ENCODE data around the gene ANO7. TPM values are rescaled to one million over a fixed set of nuclear protein-coding genes. Genes with fewer than 3 reads are reported as not detected.

ANO7 gene
- total RNA-seq, 1 donor from 2014 or later = 3.3 TPM

DNA sequence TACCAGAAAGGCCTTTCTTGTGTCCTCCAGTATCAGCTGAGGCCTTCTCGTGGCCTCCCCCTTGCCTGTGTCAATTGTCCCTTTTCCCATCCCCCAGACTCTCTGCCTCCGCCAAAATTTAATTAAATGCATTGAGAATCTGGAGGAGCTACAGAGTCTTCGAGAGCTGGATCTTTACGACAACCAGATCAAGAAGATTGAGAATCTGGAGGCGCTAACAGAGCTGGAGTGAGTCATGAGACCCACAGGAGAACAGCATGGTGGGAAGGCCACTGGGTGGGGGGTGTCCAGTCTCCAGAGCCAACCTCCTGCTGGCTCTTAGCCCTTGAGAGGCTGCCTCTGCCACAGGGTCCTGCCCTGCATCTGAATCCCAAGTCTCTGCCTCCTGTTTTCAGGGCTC, 29.4 kb upstream of the ANO7 start:
- Mint-ChIP-seq H3K4me3 (no peak overlapping the region), H3K4me1 (ENCODE audit: unreplicated experiment) (no peaks in the 10 kb centered on the region), H3K27me3 (no peaks in the 10 kb centered on the region), H3K36me3 (no peaks in the 10 kb centered on the region), H3K27ac (no peak overlapping the region), H3K9me3 (no peaks in the 10 kb centered on the region)
- no peak for DNase-seq (ENCODE audit: extremely low spot score, unreplicated experiment)
- TF ChIP-seq, protein P1, sequence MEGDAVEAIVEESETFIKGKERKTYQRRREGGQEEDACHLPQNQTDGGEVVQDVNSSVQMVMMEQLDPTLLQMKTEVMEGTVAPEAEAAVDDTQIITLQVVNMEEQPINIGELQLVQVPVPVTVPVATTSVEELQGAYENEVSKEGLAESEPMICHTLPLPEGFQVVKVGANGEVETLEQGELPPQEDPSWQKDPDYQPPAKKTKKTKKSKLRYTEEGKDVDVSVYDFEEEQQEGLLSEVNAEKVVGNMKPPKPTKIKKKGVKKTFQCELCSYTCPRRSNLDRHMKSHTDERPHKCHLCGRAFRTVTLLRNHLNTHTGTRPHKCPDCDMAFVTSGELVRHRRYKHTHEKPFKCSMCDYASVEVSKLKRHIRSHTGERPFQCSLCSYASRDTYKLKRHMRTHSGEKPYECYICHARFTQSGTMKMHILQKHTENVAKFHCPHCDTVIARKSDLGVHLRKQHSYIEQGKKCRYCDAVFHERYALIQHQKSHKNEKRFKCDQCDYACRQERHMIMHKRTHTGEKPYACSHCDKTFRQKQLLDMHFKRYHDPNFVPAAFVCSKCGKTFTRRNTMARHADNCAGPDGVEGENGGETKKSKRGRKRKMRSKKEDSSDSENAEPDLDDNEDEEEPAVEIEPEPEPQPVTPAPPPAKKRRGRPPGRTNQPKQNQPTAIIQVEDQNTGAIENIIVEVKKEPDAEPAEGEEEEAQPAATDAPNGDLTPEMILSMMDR (conservative IDR thresholded peaks at IDR 0.05) = no peak

DNA sequence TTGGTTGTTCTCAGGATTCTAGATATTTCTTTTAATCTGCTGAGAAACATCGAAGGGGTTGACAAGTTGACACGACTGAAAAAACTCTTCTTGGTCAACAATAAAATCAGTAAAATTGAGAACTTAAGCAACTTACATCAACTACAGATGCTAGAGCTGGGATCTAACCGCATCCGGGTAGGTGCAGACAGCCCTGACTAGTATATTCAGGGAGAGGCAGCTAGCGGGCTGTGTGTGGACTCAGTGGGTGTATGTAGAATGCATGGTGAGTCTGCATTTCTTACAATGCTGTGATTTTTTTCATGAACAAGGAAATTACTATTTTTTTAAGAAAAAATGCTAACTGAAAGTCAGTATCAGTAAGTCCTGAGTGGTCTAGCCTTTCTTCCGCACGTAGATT, 28.2 kb upstream of the ANO7 start:
- H3K4me3 Mint-ChIP-seq = no peak overlapping the region
- no peak overlapping the region for H3K27ac Mint-ChIP-seq
- H3K27me3 Mint-ChIP-seq = no peaks in the 10 kb centered on the region
- H3K4me1 Mint-ChIP-seq (ENCODE audit: unreplicated experiment) = no peaks in the 10 kb centered on the region
- no peaks in the 10 kb centered on the region for H3K36me3 Mint-ChIP-seq
- H3K9me3 Mint-ChIP-seq = no peaks in the 10 kb centered on the region
- TF ChIP-seq, protein P1 (conservative IDR thresholded peaks at IDR 0.05) = no peak
- no peak for DNase-seq (ENCODE audit: extremely low spot score, unreplicated experiment)

DNA sequence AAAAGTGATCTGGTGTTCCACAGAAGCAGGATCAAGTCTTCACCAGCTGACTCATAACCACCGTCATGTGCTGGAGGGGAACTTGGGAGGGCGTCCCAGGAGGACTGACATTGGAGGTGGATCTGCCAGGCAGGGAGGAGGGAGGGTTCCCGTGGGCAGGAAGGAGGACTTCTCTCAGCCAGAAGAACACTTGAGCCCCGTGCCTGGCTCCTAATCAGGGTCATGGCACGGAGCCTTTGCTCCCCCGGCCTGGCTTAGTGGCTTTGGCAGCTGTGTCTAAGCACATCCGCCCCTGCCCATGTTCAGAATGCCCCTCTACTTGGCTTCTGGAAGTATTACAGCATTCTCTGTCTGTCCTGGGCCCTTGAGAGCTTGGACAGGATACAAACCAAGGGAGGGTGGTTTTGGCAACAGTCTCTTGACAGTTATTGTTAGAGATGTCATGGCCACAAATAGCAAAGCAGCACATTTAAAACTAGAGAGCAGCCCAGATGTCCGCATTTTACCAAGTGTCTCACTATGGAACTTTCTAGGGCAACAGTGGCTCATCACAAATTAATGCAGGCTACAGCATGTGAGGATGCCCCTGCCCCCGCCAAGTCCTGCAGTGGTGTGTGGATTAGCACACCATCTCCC, 26.7 kb upstream of the ANO7 start:
- TF ChIP-seq, protein P1 (conservative IDR thresholded peaks at IDR 0.05) = no peak
- no peak for DNase-seq (ENCODE audit: extremely low spot score, unreplicated experiment)
- H3K27me3 Mint-ChIP-seq = no peaks in the 10 kb centered on the region
- H3K27ac Mint-ChIP-seq = no peak overlapping the region
- no peaks in the 10 kb centered on the region for H3K4me1 Mint-ChIP-seq (ENCODE audit: unreplicated experiment)
- no peaks in the 10 kb centered on the region for H3K9me3 Mint-ChIP-seq
- H3K36me3 Mint-ChIP-seq = no peaks in the 10 kb centered on the region
- H3K4me3 Mint-ChIP-seq = no peak overlapping the region

- TF ChIP-seq, protein P1 (conservative IDR thresholded peaks at IDR 0.05) = no peak
- no peak overlapping the region for H3K4me3 Mint-ChIP-seq
- H3K27me3 Mint-ChIP-seq = no peaks in the 10 kb centered on the region
- H3K27ac Mint-ChIP-seq = no peak overlapping the region
- no peaks in the 10 kb centered on the region for H3K9me3 Mint-ChIP-seq
- H3K4me1 Mint-ChIP-seq (ENCODE audit: unreplicated experiment) = no peaks in the 10 kb centered on the region
- no peak for DNase-seq (ENCODE audit: extremely low spot score, unreplicated experiment)
- peaks cover 4% of the 10 kb centered on the region for H3K36me3 Mint-ChIP-seq
These were observed 24.8 kb upstream of the ANO7 start for GRCh38 chr2:241163601-241164118.

- TF ChIP-seq, protein P1 (conservative IDR thresholded peaks at IDR 0.05) = no peak
- H3K9me3 Mint-ChIP-seq = peaks cover 4% of the 10 kb centered on the region
- no peak for DNase-seq (ENCODE audit: extremely low spot score, unreplicated experiment)
- H3K4me1 Mint-ChIP-seq (ENCODE audit: unreplicated experiment) = no peaks in the 10 kb centered on the region
- H3K4me3 Mint-ChIP-seq = no peak overlapping the region
- peaks cover 31% of the 10 kb centered on the region for H3K36me3 Mint-ChIP-seq
- H3K27ac Mint-ChIP-seq = no peak overlapping the region
- no peaks in the 10 kb centered on the region for H3K27me3 Mint-ChIP-seq
These were observed 20.1 kb upstream of the ANO7 start for GRCh38 chr2:241168366-241168765.

All from type B pancreatic cell (in vitro differentiated cells).